Glutamatergic neuron (in vitro differentiated cells): ENCODE measurements around the gene ORAI1. TPM values are rescaled to one million over a fixed set of nuclear protein-coding genes. Genes with fewer than 3 reads are reported as not detected.
"Not testable (repeated sequence)": the region's sequence is repeated elsewhere in the genome, so short reads cannot be mapped to it uniquely, and the experiment has no call there.

ENCODE experiments used
- DNase-seq: peaks from one replicate; pipeline ENCODE4 v3.0.0; 2022
- H3K27ac Mint-ChIP-seq: one replicate; pipeline ENCODE4 v1.8.0; 2020; ENCODE audit warnings: mild to moderate bottlenecking, mixed read lengths, inconsistent platforms; ENCODE audit not compliant: unreplicated experiment
- H3K27me3 Mint-ChIP-seq: one replicate; pipeline ENCODE4 v1.8.0; 2020; ENCODE audit warnings: mild to moderate bottlenecking, moderate library complexity, mixed read lengths, inconsistent platforms; ENCODE audit not compliant: unreplicated experiment
- H3K36me3 Mint-ChIP-seq: one replicate; pipeline ENCODE4 v1.8.0; 2020; ENCODE audit warnings: mild to moderate bottlenecking, mixed read lengths, inconsistent platforms; ENCODE audit not compliant: unreplicated experiment
- H3K4me1 Mint-ChIP-seq: one replicate; pipeline ENCODE4 v1.8.0; 2020; ENCODE audit warnings: mild to moderate bottlenecking, low read depth, mixed read lengths, inconsistent platforms; ENCODE audit not compliant: unreplicated experiment
- H3K4me3 Mint-ChIP-seq: one replicate; pipeline ENCODE4 v1.8.0; 2020; ENCODE audit warnings: mild to moderate bottlenecking, mixed read lengths, inconsistent platforms; ENCODE audit not compliant: unreplicated experiment
- H3K9me3 Mint-ChIP-seq: one replicate; pipeline ENCODE4 v1.8.0; 2020; ENCODE audit warnings: mild to moderate bottlenecking, moderate library complexity, mixed read lengths, inconsistent platforms; ENCODE audit not compliant: unreplicated experiment
- total RNA-seq: library from RNA; stranded (reverse); fragmentation: NEBNext Ultra II Directional; extraction: Animal tissue kit (Norgen Biotek cat#: 25700); gene quantifications from one replicate; pipeline ENCODE4 v1.2.1, GENCODE V29; 2021; ENCODE audit not compliant: unreplicated experiment
- TF ChIP-seq, protein P1 (sequence below): fragments of 200-600 bp; sonication (generic); IDR thresholded peaks from one replicate; pipeline ENCODE4 v1.5.0; 2021; ENCODE audit not compliant: partially characterized antibody, unreplicated experiment

The ORAI1 gene
- total RNA-seq, 1 donor from 2014 or later = 15.9 TPM

- no peak for DNase-seq
- H3K4me3 Mint-ChIP-seq = no peak overlapping the region
- no peak overlapping the region for H3K27ac Mint-ChIP-seq
- no peaks in the 10 kb centered on the region for H3K36me3 Mint-ChIP-seq
- peaks cover 2% of the 10 kb centered on the region for H3K9me3 Mint-ChIP-seq
- H3K4me1 Mint-ChIP-seq = peaks cover 7% of the 10 kb centered on the region
- TF ChIP-seq, protein P1, sequence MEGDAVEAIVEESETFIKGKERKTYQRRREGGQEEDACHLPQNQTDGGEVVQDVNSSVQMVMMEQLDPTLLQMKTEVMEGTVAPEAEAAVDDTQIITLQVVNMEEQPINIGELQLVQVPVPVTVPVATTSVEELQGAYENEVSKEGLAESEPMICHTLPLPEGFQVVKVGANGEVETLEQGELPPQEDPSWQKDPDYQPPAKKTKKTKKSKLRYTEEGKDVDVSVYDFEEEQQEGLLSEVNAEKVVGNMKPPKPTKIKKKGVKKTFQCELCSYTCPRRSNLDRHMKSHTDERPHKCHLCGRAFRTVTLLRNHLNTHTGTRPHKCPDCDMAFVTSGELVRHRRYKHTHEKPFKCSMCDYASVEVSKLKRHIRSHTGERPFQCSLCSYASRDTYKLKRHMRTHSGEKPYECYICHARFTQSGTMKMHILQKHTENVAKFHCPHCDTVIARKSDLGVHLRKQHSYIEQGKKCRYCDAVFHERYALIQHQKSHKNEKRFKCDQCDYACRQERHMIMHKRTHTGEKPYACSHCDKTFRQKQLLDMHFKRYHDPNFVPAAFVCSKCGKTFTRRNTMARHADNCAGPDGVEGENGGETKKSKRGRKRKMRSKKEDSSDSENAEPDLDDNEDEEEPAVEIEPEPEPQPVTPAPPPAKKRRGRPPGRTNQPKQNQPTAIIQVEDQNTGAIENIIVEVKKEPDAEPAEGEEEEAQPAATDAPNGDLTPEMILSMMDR = no peak
- peaks cover 2% of the 10 kb centered on the region for H3K27me3 Mint-ChIP-seq
These were observed 49.9 kb downstream of the ORAI1 start for GRCh38 chr12:121676190-121676589.

GRCh38 chr12:121678305-121678704 lies 52.0 kb downstream of the ORAI1 start:
- H3K4me3 Mint-ChIP-seq = no peak overlapping the region
- TF ChIP-seq, protein P1 = no peak
- H3K9me3 Mint-ChIP-seq = no peaks in the 10 kb centered on the region
- H3K27ac Mint-ChIP-seq = no peak overlapping the region
- peaks cover 2% of the 10 kb centered on the region for H3K27me3 Mint-ChIP-seq
- DNase-seq = no peak
- H3K4me1 Mint-ChIP-seq = peaks cover 4% of the 10 kb centered on the region
- H3K36me3 Mint-ChIP-seq = no peaks in the 10 kb centered on the region

GRCh38 chr12:121678716-121679300 lies 52.5 kb downstream of the ORAI1 start:
- Mint-ChIP-seq H3K4me3 (no peak overlapping the region), H3K4me1 (no peaks in the 10 kb centered on the region), H3K27me3 (peaks cover 2% of the 10 kb centered on the region), H3K36me3 (no peaks in the 10 kb centered on the region), H3K27ac (no peak overlapping the region), H3K9me3 (no peaks in the 10 kb centered on the region)
- DNase-seq = no peak
- TF ChIP-seq, protein P1 = no peak

DNA sequence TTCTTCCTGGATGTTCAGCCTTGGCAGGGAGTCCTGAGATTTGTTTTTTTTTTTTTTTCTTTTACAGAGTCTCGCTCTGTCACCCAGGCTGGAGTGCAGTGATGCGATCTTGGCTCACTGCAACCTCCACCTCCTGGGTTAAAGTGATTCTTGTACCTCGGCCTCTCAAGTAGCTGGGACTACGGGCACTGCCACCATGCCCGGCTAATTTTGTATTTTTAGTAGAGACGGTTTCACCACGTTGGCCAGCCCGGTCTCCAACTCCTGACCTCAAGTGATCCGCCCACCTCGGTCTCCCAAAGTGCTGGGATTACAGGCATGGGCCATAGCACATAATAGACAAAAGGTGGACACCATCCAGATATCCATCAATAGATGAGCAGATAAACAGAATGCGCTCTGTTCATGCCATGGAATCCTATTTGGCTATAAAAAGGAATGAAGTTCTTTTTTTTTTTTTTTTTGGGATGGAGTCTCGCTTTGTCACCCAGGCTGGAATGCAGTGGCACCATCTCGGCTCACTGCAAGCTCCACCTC lies 53.4 kb downstream of the ORAI1 start:
- not testable (repeated sequence) for H3K36me3 Mint-ChIP-seq, H3K27me3 Mint-ChIP-seq, H3K27ac Mint-ChIP-seq, H3K4me3 Mint-ChIP-seq, DNase-seq, H3K4me1 Mint-ChIP-seq, H3K9me3 Mint-ChIP-seq

GRCh38 chr12:121688966-121689365 lies 62.6 kb downstream of the ORAI1 start:
- Mint-ChIP-seq H3K4me3 (no peak overlapping the region), H3K4me1 (peaks cover 1% of the 10 kb centered on the region), H3K36me3 (no peaks in the 10 kb centered on the region), H3K27ac (no peak overlapping the region), H3K27me3 (peaks cover 4% of the 10 kb centered on the region), H3K9me3 (peaks cover 2% of the 10 kb centered on the region)
- TF ChIP-seq, protein P1 = no peak
- DNase-seq = no peak
